Measurements from ENCODE around the gene MLST8.
"Not testable (repeated sequence)": the region's sequence is repeated elsewhere in the genome, so short reads cannot be mapped to it uniquely, and the experiment has no call there.

The MLST8 gene

DNA sequence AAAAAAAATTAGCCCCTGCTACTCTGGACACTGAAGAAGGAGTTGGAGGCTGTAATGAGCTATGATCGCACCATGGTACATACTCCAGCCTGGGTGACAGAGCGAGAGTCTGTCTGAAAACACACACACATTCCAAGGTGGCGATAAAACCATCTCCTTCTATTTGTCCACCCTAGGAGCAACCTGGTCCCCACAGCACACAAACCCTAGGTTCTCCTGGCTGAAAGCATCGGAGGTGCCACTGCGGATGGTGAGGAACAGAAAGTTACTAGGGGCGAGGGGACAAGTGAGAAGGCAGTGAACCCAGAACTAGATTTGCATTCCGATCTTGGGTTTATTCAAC is 47.5 kb downstream of the MLST8 start:
- TF ChIP-seq, protein P1, sequence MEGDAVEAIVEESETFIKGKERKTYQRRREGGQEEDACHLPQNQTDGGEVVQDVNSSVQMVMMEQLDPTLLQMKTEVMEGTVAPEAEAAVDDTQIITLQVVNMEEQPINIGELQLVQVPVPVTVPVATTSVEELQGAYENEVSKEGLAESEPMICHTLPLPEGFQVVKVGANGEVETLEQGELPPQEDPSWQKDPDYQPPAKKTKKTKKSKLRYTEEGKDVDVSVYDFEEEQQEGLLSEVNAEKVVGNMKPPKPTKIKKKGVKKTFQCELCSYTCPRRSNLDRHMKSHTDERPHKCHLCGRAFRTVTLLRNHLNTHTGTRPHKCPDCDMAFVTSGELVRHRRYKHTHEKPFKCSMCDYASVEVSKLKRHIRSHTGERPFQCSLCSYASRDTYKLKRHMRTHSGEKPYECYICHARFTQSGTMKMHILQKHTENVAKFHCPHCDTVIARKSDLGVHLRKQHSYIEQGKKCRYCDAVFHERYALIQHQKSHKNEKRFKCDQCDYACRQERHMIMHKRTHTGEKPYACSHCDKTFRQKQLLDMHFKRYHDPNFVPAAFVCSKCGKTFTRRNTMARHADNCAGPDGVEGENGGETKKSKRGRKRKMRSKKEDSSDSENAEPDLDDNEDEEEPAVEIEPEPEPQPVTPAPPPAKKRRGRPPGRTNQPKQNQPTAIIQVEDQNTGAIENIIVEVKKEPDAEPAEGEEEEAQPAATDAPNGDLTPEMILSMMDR (IDR thresholded peaks at IDR 0.05; ENCODE audit: control insufficient read depth, insufficient read depth, low read depth, low read length, missing control alignments) = no peak
- no peak for DNase-seq (ENCODE audit: low read depth)
- no peak overlapping the region for H3K4me3 ChIP-seq (ENCODE audit: control insufficient read depth, low read depth, low read length)

DNA sequence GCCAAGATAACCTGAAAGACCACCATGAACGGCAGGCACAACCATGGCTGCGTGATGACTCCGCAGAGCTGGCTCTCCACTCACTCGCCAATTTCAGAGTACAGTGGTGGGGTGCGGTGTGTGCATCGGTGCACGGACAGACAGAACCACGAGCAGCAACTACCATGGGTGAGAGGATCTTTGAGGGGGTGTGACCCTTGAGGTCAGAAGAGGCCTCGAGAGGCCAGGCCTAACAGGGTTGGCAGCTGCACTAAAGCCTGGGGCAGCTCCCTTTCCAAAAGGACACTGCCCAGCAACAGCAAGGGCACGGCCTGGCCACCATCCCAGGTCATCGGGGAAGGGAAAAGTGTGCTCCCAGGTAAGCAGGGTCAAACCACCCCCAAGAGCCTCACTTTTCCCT is 48.0 kb downstream of the MLST8 start:
- DNase-seq (ENCODE audit: low read depth) = no peak
- no peak overlapping the region for H3K4me3 ChIP-seq (ENCODE audit: control insufficient read depth, low read depth, low read length)
- TF ChIP-seq, protein P1 (IDR thresholded peaks at IDR 0.05; ENCODE audit: control insufficient read depth, insufficient read depth, low read depth, low read length, missing control alignments) = no peak

DNA sequence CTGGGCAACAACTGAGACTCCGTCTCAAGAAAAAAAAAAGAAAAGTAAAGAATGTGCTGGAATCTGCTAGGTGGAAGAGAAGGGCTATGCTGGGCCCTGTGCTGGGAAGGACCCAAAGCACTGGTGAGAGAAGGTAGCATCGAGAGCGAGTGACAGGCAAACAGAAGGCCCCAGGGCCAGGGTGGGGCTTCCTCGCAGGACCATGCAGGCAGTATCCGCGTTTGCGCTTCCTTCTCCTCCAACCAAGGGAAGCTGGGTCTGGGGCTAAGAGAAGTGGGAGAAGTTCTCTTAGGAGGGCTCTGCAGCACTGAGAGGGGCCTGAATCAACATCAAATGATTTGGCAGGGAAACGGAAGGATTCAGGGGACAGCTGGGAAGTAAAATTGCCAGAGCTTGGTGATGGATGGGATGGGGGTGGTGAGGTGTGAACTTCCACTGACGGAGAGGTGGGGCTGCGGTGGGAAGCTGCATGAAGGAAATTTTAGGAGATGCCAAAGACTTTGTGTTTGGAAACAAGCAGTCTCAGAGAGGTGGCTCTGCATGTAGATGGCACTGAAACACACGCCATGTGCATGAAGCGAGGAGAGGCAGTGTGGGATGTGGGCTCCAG is 51.4 kb downstream of the MLST8 start:
- TF ChIP-seq, protein P1 (IDR thresholded peaks at IDR 0.05; ENCODE audit: control insufficient read depth, insufficient read depth, low read depth, low read length, missing control alignments) = no peak
- DNase-seq (ENCODE audit: low read depth) = no peak
- no peak overlapping the region for H3K4me3 ChIP-seq (ENCODE audit: control insufficient read depth, low read depth, low read length)

DNA sequence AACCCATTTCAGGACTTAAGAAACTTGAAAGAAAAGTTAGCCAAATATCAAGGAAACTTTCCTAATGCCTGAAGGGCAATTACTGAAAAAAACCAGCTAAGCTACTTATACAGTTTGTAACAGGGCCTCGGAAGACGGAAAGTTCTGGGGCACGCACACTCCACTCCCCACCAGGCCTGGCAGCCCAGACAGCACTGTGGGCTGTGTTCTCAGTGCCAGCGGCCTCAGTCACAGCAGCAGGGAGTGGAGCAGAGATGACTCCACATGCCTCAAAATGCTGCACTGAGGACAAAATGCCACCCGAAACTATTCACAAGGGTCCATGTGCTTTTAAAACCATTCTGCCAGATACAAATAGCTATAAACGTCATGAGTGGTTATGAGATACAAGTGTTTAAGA is 52.5 kb downstream of the MLST8 start:
- DNase-seq (ENCODE audit: low read depth) = no peak
- TF ChIP-seq, protein P1 (IDR thresholded peaks at IDR 0.05; ENCODE audit: control insufficient read depth, insufficient read depth, low read depth, low read length, missing control alignments) = no peak
- no peak overlapping the region for H3K4me3 ChIP-seq (ENCODE audit: control insufficient read depth, low read depth, low read length)

DNA sequence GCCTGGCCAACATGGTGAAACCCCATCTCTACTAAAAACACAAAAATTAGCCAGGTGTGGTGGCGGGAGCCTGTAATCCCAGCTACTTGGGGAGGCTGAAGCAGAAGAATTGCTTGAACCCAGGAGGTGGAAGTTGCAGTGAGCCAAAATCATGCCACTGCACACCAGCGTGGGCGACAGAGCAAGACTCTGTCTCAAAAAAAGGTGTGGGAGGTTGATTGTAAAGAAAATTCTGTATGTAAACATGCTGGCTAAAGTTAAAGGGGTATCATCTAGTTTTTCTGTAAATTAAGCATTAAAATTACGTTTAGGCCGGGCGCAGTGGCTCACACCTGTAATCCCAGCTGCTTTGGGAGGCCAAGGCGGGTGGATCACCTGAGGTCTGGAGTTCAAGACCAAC is 53.3 kb downstream of the MLST8 start:
- H3K4me3 ChIP-seq (ENCODE audit: control insufficient read depth, low read depth, low read length); DNase-seq (ENCODE audit: low read depth): not testable (repeated sequence)
